PFSK-1 (cell line): ENCODE data around the gene SNUPN.

Source experiments
- FOXP2 ChIP-seq: optimal IDR thresholded peaks from 2 replicates; pipeline ENCODE3; 2011; ENCODE audit warnings: borderline replicate concordance, control low read depth, inconsistent platforms; ENCODE audit not compliant: insufficient read depth; ENCODE audit errors: extremely low read length, extremely low read depth
- POLR2AphosphoS5 ChIP-seq: IDR thresholded peaks from 2 replicates; pipeline ENCODE4 v1.6.1; 2012; ENCODE audit warnings: low read depth, mild to moderate bottlenecking, control low read depth, low read length, moderate library complexity
- SIN3A ChIP-seq: IDR thresholded peaks from 2 replicates; pipeline ENCODE4 v1.6.1; 2012; ENCODE audit warnings: mild to moderate bottlenecking, low read length, moderate library complexity, borderline replicate concordance; ENCODE audit not compliant: insufficient read depth
- TAF1 ChIP-seq: IDR thresholded peaks from 2 replicates; pipeline ENCODE4 v1.6.1; 2012; ENCODE audit warnings: low read length, control low read depth, borderline replicate concordance; ENCODE audit not compliant: insufficient read depth
- TF ChIP-seq, protein P1 (sequence below), 2 experiments: IDR thresholded peaks; 2 replicates each; pipeline versions ENCODE4 v1.6.1 to v1.8.0; 2011 to 2012; ENCODE audit warnings: low read depth in 2 of 2, low read length in 2 of 2, control low read depth in 1 of 2, inconsistent platforms in 1 of 2, mild to moderate bottlenecking in 1 of 2, moderate library complexity in 1 of 2; ENCODE audit not compliant: insufficient read depth in 1 of 2

Gene SNUPN

DNA sequence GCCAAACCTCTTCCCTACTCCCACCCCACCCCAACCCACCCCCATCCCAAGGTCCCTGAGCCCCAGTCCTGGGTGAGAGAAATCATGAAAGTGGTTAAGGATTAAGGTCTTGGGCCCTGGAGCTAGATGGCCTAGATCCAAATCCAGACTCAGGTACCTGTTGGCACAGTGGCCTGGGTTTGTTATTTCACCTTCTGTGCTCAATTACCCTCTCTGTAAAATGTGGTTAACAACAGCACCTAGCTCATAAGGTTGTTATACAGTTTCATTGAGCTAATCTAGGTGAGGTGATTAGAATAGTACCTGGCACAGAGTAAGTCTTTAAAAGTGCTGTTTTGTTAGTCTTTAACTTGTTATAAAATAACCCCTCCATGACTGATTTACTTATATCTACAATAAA is 6.4 kb upstream of the SNUPN start:
- TF ChIP-seq TAF1 (no peak), POLR2AphosphoS5 (no peak), FOXP2 (no peak), SIN3A (no peak)
- TF ChIP-seq, protein P1, sequence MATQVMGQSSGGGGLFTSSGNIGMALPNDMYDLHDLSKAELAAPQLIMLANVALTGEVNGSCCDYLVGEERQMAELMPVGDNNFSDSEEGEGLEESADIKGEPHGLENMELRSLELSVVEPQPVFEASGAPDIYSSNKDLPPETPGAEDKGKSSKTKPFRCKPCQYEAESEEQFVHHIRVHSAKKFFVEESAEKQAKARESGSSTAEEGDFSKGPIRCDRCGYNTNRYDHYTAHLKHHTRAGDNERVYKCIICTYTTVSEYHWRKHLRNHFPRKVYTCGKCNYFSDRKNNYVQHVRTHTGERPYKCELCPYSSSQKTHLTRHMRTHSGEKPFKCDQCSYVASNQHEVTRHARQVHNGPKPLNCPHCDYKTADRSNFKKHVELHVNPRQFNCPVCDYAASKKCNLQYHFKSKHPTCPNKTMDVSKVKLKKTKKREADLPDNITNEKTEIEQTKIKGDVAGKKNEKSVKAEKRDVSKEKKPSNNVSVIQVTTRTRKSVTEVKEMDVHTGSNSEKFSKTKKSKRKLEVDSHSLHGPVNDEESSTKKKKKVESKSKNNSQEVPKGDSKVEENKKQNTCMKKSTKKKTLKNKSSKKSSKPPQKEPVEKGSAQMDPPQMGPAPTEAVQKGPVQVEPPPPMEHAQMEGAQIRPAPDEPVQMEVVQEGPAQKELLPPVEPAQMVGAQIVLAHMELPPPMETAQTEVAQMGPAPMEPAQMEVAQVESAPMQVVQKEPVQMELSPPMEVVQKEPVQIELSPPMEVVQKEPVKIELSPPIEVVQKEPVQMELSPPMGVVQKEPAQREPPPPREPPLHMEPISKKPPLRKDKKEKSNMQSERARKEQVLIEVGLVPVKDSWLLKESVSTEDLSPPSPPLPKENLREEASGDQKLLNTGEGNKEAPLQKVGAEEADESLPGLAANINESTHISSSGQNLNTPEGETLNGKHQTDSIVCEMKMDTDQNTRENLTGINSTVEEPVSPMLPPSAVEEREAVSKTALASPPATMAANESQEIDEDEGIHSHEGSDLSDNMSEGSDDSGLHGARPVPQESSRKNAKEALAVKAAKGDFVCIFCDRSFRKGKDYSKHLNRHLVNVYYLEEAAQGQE (IDR thresholded peaks at IDR 0.05; ENCODE audit: insufficient read depth in 1 of 2, low read depth in 2 of 2, low read length in 2 of 2): no peak

DNA sequence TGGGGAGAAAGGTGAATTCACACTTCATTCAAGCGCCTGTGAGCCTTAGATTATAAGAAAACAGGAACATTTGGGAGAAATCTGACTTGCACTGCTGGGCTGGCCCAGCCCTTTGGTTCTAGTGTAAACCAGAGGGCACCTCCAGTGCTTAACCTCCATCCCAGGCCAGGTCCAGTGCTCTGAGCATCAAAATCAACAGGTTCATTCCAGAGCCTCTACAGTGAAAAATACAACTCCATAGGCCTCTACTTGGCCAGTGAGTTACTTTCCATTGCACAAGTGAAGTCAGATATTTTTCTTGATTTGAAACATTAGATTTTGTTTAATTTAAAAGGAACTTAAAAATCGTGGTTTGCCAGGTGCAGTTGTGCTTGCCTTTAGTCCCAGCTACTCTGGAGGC is 3.0 kb downstream of the SNUPN start:
- TF ChIP-seq POLR2AphosphoS5 (no peak), FOXP2 (no peak), TAF1 (no peak), SIN3A (no peak)
- TF ChIP-seq, protein P1 (IDR thresholded peaks at IDR 0.05; ENCODE audit: insufficient read depth in 1 of 2, low read depth in 2 of 2, low read length in 2 of 2): no peak

DNA sequence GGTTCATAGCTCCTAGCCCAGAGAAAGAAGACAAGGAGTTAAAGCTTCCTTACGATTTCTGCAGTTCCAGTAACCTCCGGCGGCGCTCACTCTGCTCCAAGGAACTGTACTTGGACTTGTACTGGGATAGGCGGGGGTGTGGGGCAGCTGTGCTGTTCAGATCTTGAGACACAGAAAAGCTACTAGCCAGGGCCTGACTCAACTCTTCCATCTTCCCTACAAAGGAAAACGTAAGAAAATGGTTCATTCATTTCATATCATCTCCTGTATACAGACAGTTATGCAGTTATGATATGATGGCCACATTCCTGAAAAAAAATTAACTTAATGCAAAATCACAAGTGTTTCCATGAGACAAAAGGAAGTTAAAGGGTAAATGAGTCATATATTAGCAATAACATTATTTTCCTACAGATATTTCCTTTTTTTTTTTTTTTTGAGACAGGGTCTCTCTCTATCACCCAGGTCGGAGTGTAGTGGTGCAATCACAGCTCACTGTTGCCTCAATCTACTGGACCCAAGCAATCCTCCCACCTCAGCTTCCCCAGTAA is 4.6 kb downstream of the SNUPN start:
- TF ChIP-seq POLR2AphosphoS5: no peak
- no peak for TF ChIP-seq TAF1
- TF ChIP-seq FOXP2: no peak
- TF ChIP-seq, protein P1 (IDR thresholded peaks at IDR 0.05; ENCODE audit: insufficient read depth in 1 of 2, low read depth in 2 of 2, low read length in 2 of 2): no peak
- no peak for TF ChIP-seq SIN3A

DNA sequence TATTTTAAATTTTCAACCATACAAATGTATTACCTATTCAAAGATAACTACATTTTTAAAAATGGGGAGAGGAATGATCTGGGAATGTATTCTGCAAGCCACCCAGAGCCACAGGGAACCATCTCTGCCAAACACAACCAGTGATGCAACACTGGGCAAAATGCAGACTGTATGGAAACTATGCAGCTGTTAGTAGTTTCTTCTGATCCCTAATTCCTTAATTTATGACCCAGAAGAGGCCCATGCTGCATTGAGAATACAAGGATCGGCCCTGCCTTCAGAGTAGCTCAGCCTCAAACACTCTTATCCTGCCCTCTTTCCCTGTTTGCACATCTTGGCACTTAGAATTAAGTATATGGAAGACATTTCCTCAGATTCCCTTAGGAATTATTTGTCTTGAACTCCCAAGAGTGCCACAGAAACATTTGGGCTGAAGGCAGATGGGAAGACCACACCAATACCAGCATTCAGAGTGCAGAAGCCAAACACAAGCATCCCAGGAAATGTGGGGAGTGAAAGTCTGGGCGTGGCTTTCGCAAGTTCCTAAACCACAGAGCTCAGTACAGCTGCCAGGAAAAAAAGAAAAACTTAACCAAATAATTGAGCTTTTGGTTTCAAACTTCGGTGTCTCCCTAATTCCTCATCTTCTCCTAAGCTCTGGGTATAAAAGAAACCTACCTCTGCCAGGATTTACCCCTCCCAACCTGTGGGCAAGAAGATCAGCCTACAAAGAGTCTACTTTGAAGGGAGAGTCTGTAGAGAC is 5.3 kb downstream of the SNUPN start:
- no peak for TF ChIP-seq FOXP2
- TF ChIP-seq TAF1: no peak
- TF ChIP-seq, protein P1 (IDR thresholded peaks at IDR 0.05; ENCODE audit: insufficient read depth in 1 of 2, low read depth in 2 of 2, low read length in 2 of 2): no peak
- TF ChIP-seq POLR2AphosphoS5: no peak
- no peak for TF ChIP-seq SIN3A
